Stimulated activated naive CD8-positive, alpha-beta T cell treated with anti-CD3 and anti-CD28 coated beads, Interleukin-15, Interleukin-2, amounts not matched to agents 100 U/mL and 50 U/mL, for 24 hours (primary cell): ENCODE data around the gene PTPRD.

ENCODE experiments used
- ATAC-seq: fragments of 150-1000 bp; cut with Tn5 transposase; one replicate; pipeline ENCODE4 v1.10.0; 2021
- DNase-seq: peaks from one replicate; pipeline ENCODE4 v3.0.0; 2021

The PTPRD gene

DNA sequence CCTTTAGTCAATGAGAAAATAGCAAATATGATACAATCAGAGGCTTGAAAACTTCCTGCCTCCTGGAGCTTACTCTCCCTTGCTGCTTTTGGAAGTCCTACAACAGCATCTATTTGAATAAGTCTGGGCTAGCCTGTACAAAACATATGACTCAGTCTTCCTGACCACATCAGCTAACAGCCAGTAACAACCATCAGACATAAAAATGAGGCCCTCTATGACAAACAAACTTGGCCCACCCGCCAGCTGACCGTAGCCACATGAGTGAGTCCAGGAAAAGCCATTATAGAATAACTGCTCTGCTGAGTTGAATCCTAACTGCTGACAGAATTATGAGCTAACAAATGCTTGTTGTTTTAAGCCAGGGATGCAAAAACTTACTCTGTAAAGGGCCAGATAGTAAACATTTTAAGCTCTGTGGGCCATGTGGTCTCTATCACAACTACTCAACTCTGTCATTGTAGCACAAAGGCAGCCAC is 347.6 kb downstream of the PTPRD start:
- no peak for ATAC-seq

DNA sequence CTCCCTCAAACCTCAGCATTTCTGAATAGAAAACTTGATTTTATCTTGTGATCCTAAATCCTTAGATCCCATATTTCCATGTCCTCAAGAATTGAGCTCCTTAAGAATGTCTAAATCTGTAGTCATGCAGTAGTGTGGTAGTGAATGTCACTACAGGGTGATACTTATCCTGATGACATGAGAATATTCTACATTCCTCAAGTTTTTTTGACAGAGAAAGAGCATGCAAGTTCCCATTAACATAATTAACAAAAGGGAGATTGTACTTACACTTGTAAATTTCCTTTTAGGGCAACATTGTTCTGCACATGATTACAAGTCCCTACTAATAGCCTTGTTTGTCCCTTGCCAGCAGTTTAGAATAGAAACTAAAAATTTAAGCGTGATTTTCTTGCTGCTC is 352.3 kb downstream of the PTPRD start:
- ATAC-seq (no peak), DNase-seq (no peak)

More for the DNA sequence above, 347.6 kb downstream of the PTPRD start:
- DNase-seq = no peak

- DNase-seq (no peak), ATAC-seq (no peak)
These were observed 353.1 kb downstream of the PTPRD start for GRCh38 chr9:10259668-10260067.

GRCh38 chr9:10255758-10256157 is 357.0 kb downstream of the PTPRD start:
- DNase-seq (no peak), ATAC-seq (no peak)

DNA sequence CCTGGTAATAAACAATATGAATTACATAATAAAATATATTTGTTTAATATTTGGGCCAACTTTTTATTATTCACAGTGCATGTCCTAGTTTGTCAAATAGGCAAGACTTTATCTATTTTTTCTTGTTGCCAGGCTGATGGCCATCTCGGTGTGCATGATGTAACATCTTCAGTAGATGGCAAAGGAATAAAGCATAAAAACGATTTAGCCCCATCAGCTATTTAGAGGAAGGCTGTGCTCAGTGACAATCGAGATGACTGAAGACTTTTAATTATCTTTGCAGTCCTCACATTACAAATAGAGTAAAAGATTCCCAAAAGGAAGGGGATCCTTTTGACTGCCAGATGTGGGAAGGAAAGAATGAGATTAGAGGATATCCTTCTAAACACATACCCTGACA is 358.5 kb downstream of the PTPRD start:
- DNase-seq (no peak), ATAC-seq (no peak)

DNA sequence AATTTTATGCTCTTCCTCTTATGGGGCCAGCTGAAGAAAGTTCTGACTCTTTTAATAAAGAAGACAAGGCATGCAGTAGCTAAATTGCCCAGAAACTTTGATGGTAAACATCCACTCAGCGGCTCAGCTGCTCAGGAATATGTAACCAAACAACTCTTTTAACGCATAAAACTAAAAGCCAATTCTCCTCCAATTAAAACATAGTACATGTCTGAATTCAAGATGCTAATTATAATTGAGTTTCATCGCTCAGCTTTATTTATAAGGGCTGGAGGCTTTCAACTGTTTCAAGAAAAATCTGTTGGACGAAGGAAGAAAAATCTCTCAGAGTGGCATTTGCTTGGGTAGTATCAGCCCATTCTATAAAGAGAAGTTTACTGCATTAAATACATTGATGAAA is 359.5 kb downstream of the PTPRD start:
- DNase-seq = no peak
- ATAC-seq = no peak

DNA sequence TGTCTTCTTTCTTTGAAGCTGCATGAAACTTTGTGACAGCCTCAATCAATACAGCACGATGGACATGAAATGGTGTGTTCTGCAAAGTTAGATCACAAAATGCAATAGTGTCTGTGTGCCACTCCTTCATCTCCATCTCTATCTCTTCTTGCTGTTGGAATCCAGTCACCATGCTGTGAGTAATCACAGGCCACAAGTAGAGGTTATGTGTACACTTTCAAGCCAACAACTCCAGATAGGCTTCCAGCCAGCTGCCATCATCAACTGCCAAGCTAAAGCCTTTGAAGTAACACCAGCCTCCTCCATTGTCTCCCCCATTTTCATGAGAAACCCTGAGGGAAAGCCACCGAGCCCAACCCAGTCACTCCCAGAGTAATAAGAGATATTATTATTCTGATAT is 360.6 kb downstream of the PTPRD start:
- DNase-seq = no peak
- ATAC-seq = no peak

- DNase-seq = no peak
- no peak for ATAC-seq
These were observed 361.3 kb downstream of the PTPRD start for GRCh38 chr9:10251490-10251889.

DNA sequence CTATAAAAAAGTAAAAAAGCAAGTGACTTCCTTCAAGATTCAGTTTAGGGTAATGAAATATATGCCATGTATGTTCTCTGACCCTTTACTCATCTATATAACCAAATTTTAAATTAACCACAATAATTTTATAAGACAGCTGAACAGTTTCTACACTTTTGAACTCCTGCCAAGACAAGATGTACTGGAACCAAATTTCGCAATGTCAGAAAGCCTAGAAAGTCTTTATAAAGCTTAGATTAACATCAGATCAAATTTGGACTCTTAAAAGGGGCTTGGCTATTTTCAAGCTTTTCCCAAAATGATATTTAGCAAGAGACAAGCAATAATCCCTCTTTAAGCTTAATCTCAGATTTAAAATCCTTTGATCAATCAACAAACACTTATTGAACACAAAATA is 362.6 kb downstream of the PTPRD start:
- DNase-seq = no peak
- ATAC-seq = no peak

GRCh38 chr9:10248890-10249289 is 363.9 kb downstream of the PTPRD start:
- DNase-seq (no peak), ATAC-seq (no peak)

DNA sequence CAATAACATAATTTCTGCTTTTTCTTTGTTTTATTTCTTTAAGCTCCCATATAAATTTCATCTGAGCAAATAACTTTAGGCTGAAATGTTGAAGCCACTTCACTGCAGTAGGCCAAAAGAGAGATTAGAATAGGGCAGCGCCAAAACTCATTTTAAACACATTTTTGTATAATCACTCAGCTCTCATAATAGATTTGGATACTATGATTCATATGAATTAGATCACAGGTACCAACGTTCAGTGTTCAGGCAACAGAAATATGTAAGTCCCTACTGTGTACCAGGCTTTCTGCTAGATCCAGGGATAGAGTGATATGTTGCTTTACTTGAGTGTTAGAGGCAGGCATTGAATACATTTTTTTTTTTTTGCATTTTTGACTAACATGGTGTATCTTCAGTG is 370.5 kb downstream of the PTPRD start:
- DNase-seq (no peak), ATAC-seq (no peak)

- DNase-seq (no peak), ATAC-seq (no peak)
These were observed 374.7 kb downstream of the PTPRD start for GRCh38 chr9:10238087-10238486.

DNA sequence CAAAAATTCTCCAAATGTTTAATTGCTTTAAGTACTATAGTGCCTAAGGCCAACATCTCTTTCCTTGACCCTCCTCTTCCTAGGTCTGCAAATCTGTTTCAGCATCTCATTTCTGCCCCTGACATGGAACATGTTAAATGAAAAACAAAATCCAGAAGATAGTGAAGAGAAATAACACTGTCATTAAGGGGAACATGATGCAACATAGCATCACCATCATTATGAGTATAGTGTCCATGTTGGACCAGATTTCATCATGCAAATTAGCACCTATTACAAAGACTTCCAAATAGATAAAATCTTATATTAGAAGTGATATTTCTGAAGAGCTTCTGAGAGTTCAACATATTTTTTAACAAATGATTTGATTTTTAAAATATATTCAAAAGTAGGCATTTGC is 375.2 kb downstream of the PTPRD start:
- ATAC-seq (no peak), DNase-seq (no peak)

- ATAC-seq (no peak), DNase-seq (no peak)
These were observed 376.6 kb downstream of the PTPRD start for GRCh38 chr9:10236161-10236560.

GRCh38 chr9:10235376-10235775 is 377.4 kb downstream of the PTPRD start:
- ATAC-seq (no peak), DNase-seq (no peak)

DNA sequence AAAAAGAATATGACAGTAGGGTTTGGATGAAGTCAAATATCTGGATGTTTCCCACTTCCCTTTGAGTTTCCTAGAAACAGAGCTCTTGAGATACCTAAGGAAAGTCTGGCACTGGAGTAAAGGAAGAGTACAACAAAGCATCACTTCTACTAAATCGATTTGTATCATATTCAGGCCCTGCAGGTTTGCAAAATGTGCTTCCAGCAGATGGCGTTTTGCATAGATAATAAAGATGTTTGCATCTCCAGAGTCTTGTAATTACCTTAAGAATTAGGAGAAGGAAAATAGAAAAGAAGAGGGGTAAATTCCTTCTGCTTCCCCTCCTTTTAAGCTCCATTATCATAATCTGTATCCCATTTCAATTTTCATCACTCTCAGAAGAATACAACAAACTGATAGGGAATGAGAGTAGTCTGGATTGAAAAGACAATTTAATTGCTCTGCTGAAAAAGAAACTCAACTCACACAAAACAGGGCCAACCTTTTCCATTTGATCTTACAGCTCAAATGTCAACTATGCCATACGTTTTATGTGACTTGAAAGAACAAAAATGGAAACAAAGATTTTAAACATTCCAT is 380.4 kb downstream of the PTPRD start:
- no peak for ATAC-seq

DNA sequence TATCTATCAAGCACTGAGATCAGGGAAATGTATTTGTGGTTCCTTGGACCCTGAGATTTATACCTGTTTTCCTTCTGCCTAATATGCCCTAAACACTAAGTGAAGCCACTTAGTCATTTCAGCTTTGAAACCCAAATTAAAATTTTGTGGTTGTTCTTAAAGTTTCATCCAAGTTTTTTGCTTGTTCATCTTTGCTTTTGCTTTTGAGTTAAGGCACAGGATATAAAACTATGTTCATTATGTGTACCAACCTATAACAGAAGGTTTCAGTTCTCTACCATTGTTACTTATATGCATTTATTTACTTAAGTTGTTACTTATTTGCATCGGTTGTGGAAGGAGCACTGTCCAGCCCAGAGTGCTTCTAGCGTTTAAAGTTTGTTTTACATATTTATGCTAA is 382.3 kb downstream of the PTPRD start:
- DNase-seq = no peak
- no peak for ATAC-seq

More for the DNA sequence above, 380.4 kb downstream of the PTPRD start:
- DNase-seq = no peak

- ATAC-seq (no peak), DNase-seq (no peak)
These were observed 384.7 kb downstream of the PTPRD start for GRCh38 chr9:10228082-10228481.

DNA sequence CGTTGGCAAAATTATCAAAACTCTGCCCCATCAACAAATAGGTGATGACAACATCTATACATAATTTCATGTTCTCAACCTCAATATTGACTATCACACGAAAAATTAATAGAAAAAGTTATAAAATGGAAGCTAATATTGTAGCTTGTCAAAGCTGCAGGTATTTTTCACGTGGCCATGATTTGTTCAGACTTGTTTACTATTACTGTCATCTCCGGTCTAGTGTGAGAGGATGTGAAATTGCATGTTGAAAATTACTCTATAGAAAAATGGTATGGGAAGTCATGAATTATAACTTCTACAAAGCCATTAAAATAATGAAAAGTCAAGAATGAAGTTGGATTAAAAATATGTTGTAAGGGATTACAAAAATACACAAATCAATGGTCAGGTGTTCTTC is 385.8 kb downstream of the PTPRD start:
- DNase-seq (no peak), ATAC-seq (no peak)

DNA sequence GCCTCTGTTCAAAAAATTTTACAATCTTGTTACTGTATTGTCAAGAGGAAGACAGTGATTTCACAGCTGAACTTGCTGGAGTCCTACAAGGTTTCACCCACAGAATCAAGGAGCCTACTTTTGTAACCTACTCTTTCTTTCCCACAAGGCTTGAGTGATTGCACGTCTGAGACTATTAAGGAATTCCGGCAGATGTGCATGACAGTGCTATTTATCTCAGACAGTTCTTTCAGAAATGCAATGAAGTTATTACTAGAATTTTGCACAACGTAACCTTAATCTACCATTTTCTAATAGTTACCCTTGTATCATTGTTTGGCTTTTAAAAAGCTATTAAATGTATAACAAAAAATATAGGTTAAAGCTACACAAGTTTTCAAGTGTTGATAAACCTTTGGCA is 400.1 kb downstream of the PTPRD start:
- ATAC-seq (no peak), DNase-seq (no peak)

DNA sequence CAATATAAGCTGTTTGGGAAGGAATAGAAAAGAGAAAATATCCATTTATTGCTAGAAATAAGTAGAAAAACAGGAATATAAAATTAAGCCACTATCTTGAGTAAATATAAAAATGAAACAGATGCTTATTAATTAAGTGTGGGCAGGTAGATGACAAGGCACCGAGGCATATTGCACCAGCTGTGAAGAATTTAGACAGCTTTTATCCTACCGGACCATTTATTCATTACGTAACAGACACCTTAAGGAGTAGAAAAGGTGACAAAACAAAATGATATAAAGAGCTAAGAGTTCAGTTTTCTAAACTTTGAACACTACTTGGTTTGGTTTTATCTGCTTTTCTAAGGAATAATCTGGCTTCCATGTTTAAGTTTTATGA is 404.1 kb downstream of the PTPRD start:
- no peak for DNase-seq
- ATAC-seq = no peak

DNA sequence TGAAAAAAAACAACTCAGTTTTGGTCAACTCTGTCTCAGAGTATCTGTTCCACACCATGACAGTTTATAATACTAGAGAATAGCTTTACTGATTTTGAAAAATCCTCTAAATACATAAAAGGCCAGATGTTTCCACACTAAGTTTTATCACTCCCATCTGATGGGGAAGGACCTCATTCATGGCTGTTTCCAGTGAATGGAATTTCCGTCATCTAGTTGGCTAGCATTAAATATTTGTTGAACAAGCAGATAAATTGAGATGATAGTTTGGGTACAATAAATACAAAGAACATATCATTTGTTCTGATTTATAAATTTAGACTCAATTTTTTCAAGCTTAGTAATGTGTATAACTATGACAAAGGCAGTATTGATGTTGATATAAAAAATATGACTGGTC is 408.5 kb downstream of the PTPRD start:
- no peak for DNase-seq

GRCh38 chr9:10173561-10173960 is 439.2 kb downstream of the PTPRD start:
- ATAC-seq (no peak), DNase-seq (no peak)

More for the DNA sequence above, 408.5 kb downstream of the PTPRD start:
- no peak for ATAC-seq

DNA sequence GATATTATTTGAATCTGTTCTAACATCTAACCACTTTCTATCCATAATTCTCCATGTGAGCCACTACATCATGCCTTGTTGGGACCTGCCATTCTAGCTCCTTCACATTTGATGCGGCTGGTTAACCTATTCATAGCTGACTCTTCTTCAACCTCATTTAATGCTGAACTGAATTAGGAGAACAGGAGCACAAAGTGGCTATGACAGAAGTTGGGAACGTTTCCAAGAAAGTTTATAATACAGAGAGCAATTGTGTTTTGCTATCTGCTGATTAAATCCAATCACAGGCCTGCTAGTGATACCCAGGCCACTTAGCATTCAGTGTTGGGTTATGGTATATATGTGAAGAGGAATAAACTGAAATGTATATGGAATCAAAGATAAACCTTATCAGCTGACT is 440.3 kb downstream of the PTPRD start:
- ATAC-seq = no peak
- no peak for DNase-seq

GRCh38 chr9:10168241-10168640 is 444.6 kb downstream of the PTPRD start:
- ATAC-seq = no peak
- no peak for DNase-seq
